K562 (cell line): Measurements from ENCODE around the gene WASF3. TPM values are rescaled to one million over a fixed set of nuclear protein-coding genes. Genes with fewer than 3 reads are reported as not detected.
A peak's percentile ranks its signal among the peaks of the same experiment; 100 is the strongest.

ENCODE experiments used
- ATAC-seq: fragments of 200-7000 bp; cut with Tn5 transposase; 3 replicates; pipeline ENCODE4 v1.9.1; 2020; ENCODE audit warnings: moderate library complexity
- BruUV-seq: library from RNA; stranded (reverse); fragments of 400-500 nt; replicated peaks from 2 replicates; lab custom pipeline; 2021; lab: Mats Ljungman, UMichigan
- CTCF ChIA-PET: fragments of 300-600 bp; formaldehyde crosslinking; extraction: SDS; loops from one replicate; lab custom pipeline; 2021; ENCODE audit warnings: low intra/inter-chr PET ratio; lab: Yijun Ruan, JAX
- POLR2A ChIA-PET: fragments of 300-600, 350-650 bp; sonication (Branson Sonifier 250); formaldehyde crosslinking; extraction: SDS; loops from one replicate; lab custom pipeline; 2021; ENCODE audit warnings: antibody characterized with exemption, inconsistent platforms; lab: Yijun Ruan, JAX
- DNase-seq, 4 experiments: peaks; one replicate each; pipeline versions ENCODE4 v3.0.0 to v3.0.0-alpha.2; 2011 to 2018; ENCODE audit warnings: low spot score in 3 of 4, mixed read lengths in 3 of 4; ENCODE audit errors: extremely low read depth in 1 of 4
- FAIRE-seq: peaks from 2 replicates; lab custom pipeline; 2011; peaks lifted over from hg19 to GRCh38; lab: Jason Lieb, UNC
- H2AFZ ChIP-seq: 2 replicates; pipeline ENCODE4 v1.6.0; 2011; ENCODE audit warnings: low read depth, low read length, control low read depth, inconsistent platforms
- H3K27ac ChIP-seq: fragments of 200-600 bp; 3 replicates; pipeline ENCODE4 v1.8.0; 2011; ENCODE audit warnings: low read depth, mild to moderate bottlenecking, control low read depth, inconsistent platforms, low read length, moderate library complexity, mixed read lengths; ENCODE audit errors: extremely low read depth
- H3K27me3 ChIP-seq, 2 experiments: fragments of 300-600 bp in 1 of 2; 2 replicates in 1 of 2; 3 replicates in 1 of 2; pipeline versions ENCODE4 v1.6.0 to v1.8.0; 2011; ENCODE audit warnings: inconsistent platforms in 2 of 2, low read length in 2 of 2, mild to moderate bottlenecking in 1 of 2, mixed read lengths in 1 of 2, moderate library complexity in 1 of 2; ENCODE audit not compliant: control insufficient read depth in 2 of 2, insufficient read depth in 2 of 2
- H3K36me3 ChIP-seq: fragments of 300-600 bp; 3 replicates; pipeline ENCODE4 v1.8.0; 2011; ENCODE audit warnings: mild to moderate bottlenecking, low read length, inconsistent platforms; ENCODE audit not compliant: control insufficient read depth, insufficient read depth
- H3K4me1 ChIP-seq, 2 experiments: fragments of 200-600 bp in 1 of 2; replicated peaks in 1 of 2; 2 replicates in 1 of 2; 3 replicates in 1 of 2; pipeline versions ENCODE4 v1.5.1 to v1.8.0; 2011; ENCODE audit warnings: inconsistent platforms in 2 of 2, low read length in 2 of 2, mild to moderate bottlenecking in 1 of 2, mixed read lengths in 1 of 2, moderate library complexity in 1 of 2; ENCODE audit not compliant: control insufficient read depth in 2 of 2, insufficient read depth in 2 of 2
- H3K4me2 ChIP-seq: 2 replicates; pipeline ENCODE4 v1.6.1; 2011; ENCODE audit warnings: low read length, control low read depth, inconsistent platforms, mixed read lengths; ENCODE audit not compliant: insufficient read depth
- H3K4me3 ChIP-seq: fragments of 200-600 bp; sonication (generic), shearing (Covaris generic); 2 replicates; pipeline ENCODE4 v1.5.1; 2016; ENCODE audit warnings: control low read depth, inconsistent platforms
- H3K79me2 ChIP-seq: fragments of 200-600 bp; 3 replicates; pipeline ENCODE4 v1.8.0; 2011; ENCODE audit warnings: low read length, inconsistent platforms; ENCODE audit not compliant: control insufficient read depth, insufficient read depth
- H3K9ac ChIP-seq, 2 experiments: 2 replicates each; pipeline versions ENCODE4 v1.6.0 to v1.6.1; 2011; ENCODE audit warnings: low read depth in 2 of 2, low read length in 2 of 2, control low read depth in 1 of 2, inconsistent platforms in 1 of 2, mild to moderate bottlenecking in 1 of 2, mixed read lengths in 1 of 2; ENCODE audit not compliant: insufficient read depth in 1 of 2
- H3K9me1 ChIP-seq: one replicate; pipeline ENCODE4 v1.6.0; 2011; ENCODE audit warnings: inconsistent platforms, mild to moderate bottlenecking, low read length, moderate library complexity; ENCODE audit not compliant: control insufficient read depth, insufficient read depth
- H3K9me3 ChIP-seq: replicated peaks from 2 replicates; pipeline ENCODE4 v1.5.1; 2011; ENCODE audit warnings: low read depth, low read length, inconsistent platforms; ENCODE audit not compliant: control insufficient read depth, insufficient read depth
- H4K20me1 ChIP-seq: replicated peaks from 2 replicates; pipeline ENCODE4 v1.6.1; 2011; ENCODE audit warnings: low read length, inconsistent platforms, mixed read lengths; ENCODE audit not compliant: control insufficient read depth, insufficient read depth
- WGBS: fragments of 100-300 bp; shearing (Covaris generic); methylation state at CpG from one replicate; pipeline ENCODE4 v1.1.6; 2016; ENCODE audit warnings: low coverage, mixed read lengths; ENCODE audit not compliant: insufficient coverage; ENCODE audit errors: missing lambda C conversion rate; 5-methylcytosine and 5-hydroxymethylcytosine counted together
- in situ Hi-C: fragments of 300-500 bp; cut with MboI; formaldehyde crosslinking; loops from 4 replicates; pipeline ENCODE4 v1.15.0; 2018; ENCODE audit warnings: inconsistent platforms, mixed read lengths
- intact Hi-C: fragments of 100-400 bp; cut with micrococcal nuclease; formaldehyde crosslinking; loops from 2 replicates; pipeline ENCODE4 v1.14.2; 2022
- polyA plus RNA-seq, 8 experiments: library from polyadenylated mRNA; depleted of rRNA in 4 of 8; stranded (reverse) in 5 of 8; unstranded in 3 of 8; fragments of >200 nt; fragmentation: Nextera tagmentation in 2 of 8; fragmentation: Illumina TruSeq in 1 of 8; extraction: Ambion mirVana in 2 of 8; extraction: Trizol in 1 of 8; gene quantifications; 2 replicates each; pipeline versions ENCODE4 v1.2.1 to v1.2.3, GENCODE V29; 2011 to 2014; ENCODE audit warnings: inconsistent platforms in 1 of 8, missing spikeins in 1 of 8
- total RNA-seq, 7 experiments: library from RNA; depleted of rRNA in 6 of 7; stranded (reverse); fragments of >200 nt in 6 of 7; fragmentation: Illumina TruSeq in 2 of 7; extraction: Trizol in 2 of 7; gene quantifications; 2 replicates each; pipeline versions ENCODE4 v1.2.1 to v1.2.3, GENCODE V29; 2011 to 2021; ENCODE audit warnings: low replicate concordance in 1 of 7
- TF ChIP-seq, protein P1 (sequence below): fragments of 450-650 bp; IDR thresholded peaks from 2 replicates; pipeline ENCODE4 v1.6.1; 2016; ENCODE audit warnings: antibody characterized with exemption
- TF ChIP-seq, protein P2 (sequence below): fragments of 250-450 bp; sonication (Bioruptor Pico); IDR thresholded peaks from 2 replicates; pipeline ENCODE4 v1.8.0; 2021; ENCODE audit warnings: moderate library complexity, mild to moderate bottlenecking, inconsistent platforms

The WASF3 gene
- total and polyA plus RNA-seq, 9 of the 15 experiments (the other 6 are each of a cell fraction or from before 2014, with no cell fraction given) = 0.04 to 0.43 (median 0.11) TPM

DNA sequence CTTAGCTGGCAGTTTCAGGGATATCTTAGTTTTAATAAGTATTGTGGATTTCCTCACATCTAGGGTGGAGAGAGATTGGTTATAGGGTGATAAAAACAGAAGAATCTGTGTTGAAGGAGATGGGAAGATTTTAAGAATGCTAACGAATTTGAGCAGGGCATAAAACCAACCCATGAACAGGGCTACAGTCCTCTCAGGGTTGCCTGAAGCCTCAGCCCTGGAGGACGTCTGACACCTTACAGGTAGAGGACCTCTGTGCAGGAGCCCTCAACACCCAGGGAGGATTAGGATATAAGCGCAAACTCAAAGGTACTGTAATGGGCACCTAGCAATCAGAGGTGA, 461 bp upstream of the WASF3 start:
- Histone ChIP-seq H3K27me3 (peaks cover 0 to 3% of the 10 kb centered on the region in 2 experiments; a peak in 1 of 5 replicates), H3K4me2 (peak overlapping the region; percentile 65), H3K36me3 (no peaks in the 10 kb centered on the region), H3K4me3 (no peak overlapping the region), H3K4me1 (peaks cover 0 to 14% of the 10 kb centered on the region in 2 experiments; a peak in 2 of 5 replicates), H3K9me1 (no peaks in the 10 kb centered on the region), H3K79me2 (no peaks in the 10 kb centered on the region), H2AFZ (peak overlapping the region; percentile 66), H3K27ac (no peak overlapping the region), H3K9ac (no peak overlapping the region), H3K9me3 (no peaks in the 10 kb centered on the region), H4K20me1 (no peaks in the 10 kb centered on the region)
- POLR2A ChIA-PET = interaction anchor here (0.6 kb wide), 2 partner anchors 15 to 744 kb away, joined by 3 to 5 read pairs; no protein-coding TSS in a partner anchor
- 0% methylated on average over 3 of the region's 3 CpGs for WGBS
- ATAC-seq (no peak; the same call in 2 of the 3 replicates), DNase-seq (no peak), FAIRE-seq (no peak)
- TF ChIP-seq, protein P1, sequence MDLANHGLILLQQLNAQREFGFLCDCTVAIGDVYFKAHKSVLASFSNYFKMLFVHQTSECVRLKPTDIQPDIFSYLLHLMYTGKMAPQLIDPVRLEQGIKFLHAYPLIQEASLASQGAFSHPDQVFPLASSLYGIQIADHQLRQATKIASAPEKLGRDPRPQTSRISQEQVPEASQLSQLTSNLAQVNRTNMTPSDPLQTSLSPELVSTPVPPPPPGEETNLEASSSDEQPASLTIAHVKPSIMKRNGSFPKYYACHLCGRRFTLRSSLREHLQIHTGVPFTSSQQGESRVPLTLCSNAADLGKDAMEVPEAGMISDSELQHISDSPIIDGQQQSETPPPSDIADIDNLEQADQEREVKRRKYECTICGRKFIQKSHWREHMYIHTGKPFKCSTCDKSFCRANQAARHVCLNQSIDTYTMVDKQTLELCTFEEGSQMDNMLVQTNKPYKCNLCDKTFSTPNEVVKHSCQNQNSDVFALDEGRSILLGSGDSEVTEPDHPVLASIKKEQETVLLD = no peak
- TF ChIP-seq, protein P2, sequence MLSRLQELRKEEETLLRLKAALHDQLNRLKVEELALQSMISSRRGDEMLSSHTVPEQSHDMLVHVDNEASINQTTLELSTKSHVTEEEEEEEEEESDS (CRISPR knock-in tag) = no peak
- CTCF ChIA-PET = interaction anchor here (0.6 kb wide), 1 partner anchor 74 kb away, joined by 3 read pairs; no protein-coding TSS in a partner anchor
- intact Hi-C loops = no loop called here
- no TSS peak for BruUV-seq
- in situ Hi-C loops = no loop called here
